ENCODE results near the gene ZNF76.

DNA sequence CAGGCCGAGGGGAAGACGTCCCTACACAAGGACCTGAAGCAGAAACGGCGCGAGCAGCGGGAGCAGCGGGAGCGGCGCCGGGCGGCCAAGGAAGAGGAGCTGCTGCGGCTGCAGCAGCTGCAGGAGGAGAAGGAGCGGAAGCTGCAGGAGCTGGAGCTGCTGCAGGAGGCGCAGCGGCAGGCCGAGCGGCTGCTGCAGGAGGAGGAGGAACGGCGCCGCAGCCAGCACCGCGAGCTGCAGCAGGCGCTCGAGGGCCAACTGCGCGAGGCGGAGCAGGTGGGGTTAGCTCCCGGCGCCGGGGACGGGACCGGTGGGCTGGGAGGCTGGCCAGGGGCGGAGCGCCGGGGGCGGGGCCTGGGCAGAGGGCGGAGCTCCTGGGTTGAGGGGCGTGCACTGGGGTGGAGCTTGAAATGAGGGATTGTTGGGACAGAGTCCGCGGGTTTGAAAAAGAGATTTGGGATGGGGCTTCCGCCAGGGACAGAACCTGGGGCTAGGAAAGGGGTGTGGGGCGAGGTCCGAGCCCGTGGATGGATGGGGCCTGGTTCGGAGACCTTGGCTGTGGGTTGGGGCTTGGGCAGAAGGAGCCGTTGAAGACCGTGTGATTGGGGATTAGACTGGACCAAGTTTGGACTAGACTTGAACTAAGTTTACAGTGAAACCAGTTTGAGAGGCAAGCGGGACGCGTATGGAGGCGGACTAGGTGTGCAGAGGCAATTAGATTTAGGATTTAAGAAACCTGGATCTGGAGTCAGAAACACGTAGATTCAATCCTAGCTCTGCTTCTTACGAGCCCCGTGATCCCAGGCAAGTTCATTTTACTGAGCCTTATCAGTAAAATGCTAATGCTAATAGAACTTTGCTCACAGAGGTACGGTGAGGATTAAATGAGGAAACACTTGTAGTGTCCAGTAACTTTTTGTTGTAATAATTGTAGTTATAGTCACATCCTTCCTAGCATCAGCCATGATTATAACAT lies 58.9 kb downstream of the ZNF76 start:
- TF ChIP-seq, protein P1, sequence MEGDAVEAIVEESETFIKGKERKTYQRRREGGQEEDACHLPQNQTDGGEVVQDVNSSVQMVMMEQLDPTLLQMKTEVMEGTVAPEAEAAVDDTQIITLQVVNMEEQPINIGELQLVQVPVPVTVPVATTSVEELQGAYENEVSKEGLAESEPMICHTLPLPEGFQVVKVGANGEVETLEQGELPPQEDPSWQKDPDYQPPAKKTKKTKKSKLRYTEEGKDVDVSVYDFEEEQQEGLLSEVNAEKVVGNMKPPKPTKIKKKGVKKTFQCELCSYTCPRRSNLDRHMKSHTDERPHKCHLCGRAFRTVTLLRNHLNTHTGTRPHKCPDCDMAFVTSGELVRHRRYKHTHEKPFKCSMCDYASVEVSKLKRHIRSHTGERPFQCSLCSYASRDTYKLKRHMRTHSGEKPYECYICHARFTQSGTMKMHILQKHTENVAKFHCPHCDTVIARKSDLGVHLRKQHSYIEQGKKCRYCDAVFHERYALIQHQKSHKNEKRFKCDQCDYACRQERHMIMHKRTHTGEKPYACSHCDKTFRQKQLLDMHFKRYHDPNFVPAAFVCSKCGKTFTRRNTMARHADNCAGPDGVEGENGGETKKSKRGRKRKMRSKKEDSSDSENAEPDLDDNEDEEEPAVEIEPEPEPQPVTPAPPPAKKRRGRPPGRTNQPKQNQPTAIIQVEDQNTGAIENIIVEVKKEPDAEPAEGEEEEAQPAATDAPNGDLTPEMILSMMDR (IDR thresholded peaks at IDR 0.05): no peak
- TF ChIP-seq EZH2phosphoT487 (IDR thresholded peaks at IDR 0.05; ENCODE audit: borderline replicate concordance, low read depth) (no peak), FOXM1 (IDR thresholded peaks at IDR 0.05; ENCODE audit: low read depth) (no peak), JUND (IDR thresholded peaks at IDR 0.05) (no peak), NRF1 (IDR thresholded peaks at IDR 0.05; ENCODE audit: low read depth, low read length) (peak; percentile 51), SMC3 (IDR thresholded peaks at IDR 0.05; ENCODE audit: low read depth, low read length) (no peak), RXRA (IDR thresholded peaks at IDR 0.05; ENCODE audit: borderline replicate concordance, low read depth) (no peak), YY1 (IDR thresholded peaks at IDR 0.05; ENCODE audit: low read depth) (no peak)
- TF ChIP-seq, protein P2, sequence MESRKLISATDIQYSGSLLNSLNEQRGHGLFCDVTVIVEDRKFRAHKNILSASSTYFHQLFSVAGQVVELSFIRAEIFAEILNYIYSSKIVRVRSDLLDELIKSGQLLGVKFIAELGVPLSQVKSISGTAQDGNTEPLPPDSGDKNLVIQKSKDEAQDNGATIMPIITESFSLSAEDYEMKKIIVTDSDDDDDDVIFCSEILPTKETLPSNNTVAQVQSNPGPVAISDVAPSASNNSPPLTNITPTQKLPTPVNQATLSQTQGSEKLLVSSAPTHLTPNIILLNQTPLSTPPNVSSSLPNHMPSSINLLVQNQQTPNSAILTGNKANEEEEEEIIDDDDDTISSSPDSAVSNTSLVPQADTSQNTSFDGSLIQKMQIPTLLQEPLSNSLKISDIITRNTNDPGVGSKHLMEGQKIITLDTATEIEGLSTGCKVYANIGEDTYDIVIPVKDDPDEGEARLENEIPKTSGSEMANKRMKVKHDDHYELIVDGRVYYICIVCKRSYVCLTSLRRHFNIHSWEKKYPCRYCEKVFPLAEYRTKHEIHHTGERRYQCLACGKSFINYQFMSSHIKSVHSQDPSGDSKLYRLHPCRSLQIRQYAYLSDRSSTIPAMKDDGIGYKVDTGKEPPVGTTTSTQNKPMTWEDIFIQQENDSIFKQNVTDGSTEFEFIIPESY (IDR thresholded peaks at IDR 0.05; ENCODE audit: borderline replicate concordance, low read depth): no peak
- TF ChIP-seq, protein P3, sequence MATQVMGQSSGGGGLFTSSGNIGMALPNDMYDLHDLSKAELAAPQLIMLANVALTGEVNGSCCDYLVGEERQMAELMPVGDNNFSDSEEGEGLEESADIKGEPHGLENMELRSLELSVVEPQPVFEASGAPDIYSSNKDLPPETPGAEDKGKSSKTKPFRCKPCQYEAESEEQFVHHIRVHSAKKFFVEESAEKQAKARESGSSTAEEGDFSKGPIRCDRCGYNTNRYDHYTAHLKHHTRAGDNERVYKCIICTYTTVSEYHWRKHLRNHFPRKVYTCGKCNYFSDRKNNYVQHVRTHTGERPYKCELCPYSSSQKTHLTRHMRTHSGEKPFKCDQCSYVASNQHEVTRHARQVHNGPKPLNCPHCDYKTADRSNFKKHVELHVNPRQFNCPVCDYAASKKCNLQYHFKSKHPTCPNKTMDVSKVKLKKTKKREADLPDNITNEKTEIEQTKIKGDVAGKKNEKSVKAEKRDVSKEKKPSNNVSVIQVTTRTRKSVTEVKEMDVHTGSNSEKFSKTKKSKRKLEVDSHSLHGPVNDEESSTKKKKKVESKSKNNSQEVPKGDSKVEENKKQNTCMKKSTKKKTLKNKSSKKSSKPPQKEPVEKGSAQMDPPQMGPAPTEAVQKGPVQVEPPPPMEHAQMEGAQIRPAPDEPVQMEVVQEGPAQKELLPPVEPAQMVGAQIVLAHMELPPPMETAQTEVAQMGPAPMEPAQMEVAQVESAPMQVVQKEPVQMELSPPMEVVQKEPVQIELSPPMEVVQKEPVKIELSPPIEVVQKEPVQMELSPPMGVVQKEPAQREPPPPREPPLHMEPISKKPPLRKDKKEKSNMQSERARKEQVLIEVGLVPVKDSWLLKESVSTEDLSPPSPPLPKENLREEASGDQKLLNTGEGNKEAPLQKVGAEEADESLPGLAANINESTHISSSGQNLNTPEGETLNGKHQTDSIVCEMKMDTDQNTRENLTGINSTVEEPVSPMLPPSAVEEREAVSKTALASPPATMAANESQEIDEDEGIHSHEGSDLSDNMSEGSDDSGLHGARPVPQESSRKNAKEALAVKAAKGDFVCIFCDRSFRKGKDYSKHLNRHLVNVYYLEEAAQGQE (IDR thresholded peaks at IDR 0.05; ENCODE audit: low read depth, low read length): no peak

Measured in SK-N-SH (cell line).